Smooth muscle cell (in vitro differentiated cells): ENCODE results near the gene TMEM150B. TPM values are rescaled to one million over a fixed set of nuclear protein-coding genes. Genes with fewer than 3 reads are reported as not detected.
A peak's percentile ranks its signal among the peaks of the same experiment; 100 is the strongest.

Source experiments
- DNase-seq: peaks from one replicate; lab custom pipeline; 2025; ENCODE audit not compliant: unreplicated experiment; lab: John Stamatoyannopoulos, UW
- H2AFZ ChIP-seq: fragments of 200-600 bp; sonication (generic); 2 replicates; pipeline ENCODE4 v1.6.0; 2016; ENCODE audit warnings: antibody characterized with exemption, low read depth, mild to moderate bottlenecking
- H3F3A ChIP-seq: fragments of 200-600 bp; sonication (generic); 2 replicates; pipeline ENCODE4 v1.6.0; 2017; ENCODE audit warnings: antibody characterized with exemption, low read depth
- H3K27ac ChIP-seq: fragments of 200-600 bp; sonication (generic); 2 replicates; pipeline ENCODE4 v1.5.1; 2016; ENCODE audit warnings: low read depth, mild to moderate bottlenecking
- H3K27me3 ChIP-seq: fragments of 200-600 bp; sonication (generic); 2 replicates; pipeline ENCODE4 v1.6.1; 2016; ENCODE audit warnings: low read depth, mild to moderate bottlenecking
- H3K36me3 ChIP-seq: fragments of 200-600 bp; sonication (generic); 2 replicates; pipeline ENCODE4 v1.5.1; 2016; ENCODE audit warnings: low read depth
- H3K4me1 ChIP-seq: fragments of 200-600 bp; sonication (generic); 2 replicates; pipeline ENCODE4 v1.5.1; 2016; ENCODE audit warnings: low read depth
- H3K4me2 ChIP-seq: fragments of 200-600 bp; sonication (generic); 2 replicates; pipeline ENCODE4 v1.6.0; 2016; ENCODE audit warnings: mild to moderate bottlenecking
- H3K4me3 ChIP-seq: fragments of 200-600 bp; sonication (generic); 2 replicates; pipeline ENCODE4 v1.5.1; 2016; ENCODE audit warnings: mild to moderate bottlenecking
- H3K79me2 ChIP-seq: fragments of 200-600 bp; sonication (generic); 2 replicates; pipeline ENCODE4 v1.6.0; 2016; ENCODE audit warnings: low read depth, mild to moderate bottlenecking
- H3K9ac ChIP-seq: fragments of 200-600 bp; sonication (generic); 2 replicates; pipeline ENCODE4 v1.6.0; 2016; ENCODE audit warnings: low read depth
- H3K9me3 ChIP-seq: fragments of 200-600 bp; sonication (generic); replicated peaks from 2 replicates; pipeline ENCODE4 v1.5.1; 2016; ENCODE audit warnings: low read depth
- H4K20me1 ChIP-seq: fragments of 200-600 bp; sonication (generic); 2 replicates; pipeline ENCODE4 v1.6.0; 2016; ENCODE audit warnings: low read depth
- CTCF ChIP-seq: fragments of 200-600 bp; sonication (generic); IDR thresholded peaks from 2 replicates; pipeline ENCODE4 v1.5.1; 2017; ENCODE audit warnings: borderline replicate concordance, mild to moderate bottlenecking, antibody characterized with exemption; ENCODE audit not compliant: insufficient read depth, poor library complexity, severe bottlenecking
- WGBS: methylation state at CpG from one replicate; pipeline ENCODE4 v1.1.7; 2016; ENCODE audit warnings: low lambda C conversion rate; 5-methylcytosine and 5-hydroxymethylcytosine counted together
- polyA plus RNA-seq: library from polyadenylated mRNA; unstranded; fragments of >200 nt; fragmentation: Nextera tagmentation; extraction: Ambion mirVana; gene quantifications from 2 replicates; pipeline ENCODE4 v1.2.1, GENCODE V29; 2016
- total RNA-seq: library from RNA; depleted of rRNA; stranded (reverse); fragments of >200 nt; gene quantifications from 2 replicates; pipeline ENCODE4 v1.2.3, GENCODE V29; 2014

Gene TMEM150B
- total and polyA plus RNA-seq, 2 experiments from 2014 or later: not detected

DNA sequence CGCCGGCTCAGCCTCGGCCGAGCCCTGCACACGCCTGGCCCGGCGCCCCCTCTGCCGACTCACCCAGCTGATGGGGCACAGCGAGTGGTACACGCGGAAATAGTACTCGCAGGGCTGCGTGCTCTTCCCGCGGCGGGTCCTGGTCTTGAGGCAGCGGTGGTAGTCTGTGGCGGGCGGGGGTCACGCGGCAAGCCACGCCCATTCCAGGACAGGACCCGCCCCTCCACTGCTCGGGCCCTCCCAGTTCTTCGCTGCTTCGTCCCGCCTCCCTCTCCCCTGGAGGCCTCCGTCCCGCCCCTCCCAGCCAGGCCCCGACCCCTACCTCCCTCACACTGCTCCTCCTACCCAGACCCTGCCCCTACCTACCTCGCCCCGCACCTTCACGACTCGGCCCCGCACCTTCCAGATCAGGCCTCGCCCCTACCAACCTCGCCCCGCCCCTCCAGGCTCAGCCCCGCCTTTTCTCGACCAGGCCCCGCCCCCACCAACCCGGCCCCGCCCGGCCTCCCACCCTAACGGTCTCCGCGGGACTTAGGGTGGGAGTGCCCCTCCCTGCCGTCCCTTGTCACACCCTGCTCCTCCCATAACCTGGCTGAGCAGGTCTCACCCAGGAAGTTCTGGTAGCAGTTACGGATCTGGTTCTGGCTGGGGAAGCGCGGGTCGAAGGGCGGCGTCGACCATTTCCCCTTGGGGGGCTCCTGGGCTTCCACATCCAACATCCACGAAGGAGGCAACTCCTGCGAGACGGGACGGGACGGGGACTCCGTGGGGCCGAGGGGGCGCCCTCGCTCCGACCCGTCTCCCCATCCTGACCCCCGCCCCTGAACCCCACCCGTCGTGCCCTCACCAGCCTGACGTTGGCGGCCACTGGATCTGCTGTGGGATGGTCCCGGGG is 28.9 kb upstream of the TMEM150B start:
- no peak overlapping the region for H3K9ac ChIP-seq
- no peaks in the 10 kb centered on the region for H3K79me2 ChIP-seq
- H3K9me3 ChIP-seq: no peaks in the 10 kb centered on the region
- peak overlapping the region; percentile 91 for H3K4me2 ChIP-seq
- no peak overlapping the region for H3K27ac ChIP-seq
- no peaks in the 10 kb centered on the region for H3K36me3 ChIP-seq
- H3K27me3 ChIP-seq: peaks cover 20% of the 10 kb centered on the region
- WGBS: 3% methylated on average over 43 of the region's 72 CpGs
- peak; percentile 71 for DNase-seq
- no peaks in the 10 kb centered on the region for H3F3A ChIP-seq
- no peak for TF ChIP-seq CTCF
- H2AFZ ChIP-seq: no peak overlapping the region
- peak overlapping the region; percentile 56 for H3K4me3 ChIP-seq
- H4K20me1 ChIP-seq: no peaks in the 10 kb centered on the region
- no peaks in the 10 kb centered on the region for H3K4me1 ChIP-seq

DNA sequence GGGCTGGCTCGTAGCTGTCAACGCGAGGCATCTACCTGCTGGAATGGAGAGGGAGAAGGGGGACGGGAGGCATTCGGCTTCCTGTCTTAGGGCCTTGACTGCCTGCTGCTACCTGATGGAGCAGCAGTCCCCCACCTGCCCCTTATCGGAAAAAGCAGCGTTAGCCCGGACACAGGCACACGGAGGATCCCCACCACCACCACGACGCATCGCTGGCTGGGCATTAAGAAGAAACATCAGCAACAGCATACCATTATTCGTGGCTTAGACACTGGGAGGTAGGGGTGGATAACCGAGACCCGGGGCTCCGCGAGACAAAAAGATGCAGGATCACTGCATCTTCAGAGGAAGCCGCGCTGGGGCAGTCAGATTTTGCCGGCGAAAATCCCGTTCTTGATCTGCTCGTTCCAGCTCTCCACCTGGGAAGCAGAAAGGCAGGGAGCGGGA is 28.2 kb upstream of the TMEM150B start:
- no peak for DNase-seq
- peak overlapping the region; percentile 56 for H3K4me3 ChIP-seq
- H3K36me3 ChIP-seq: no peaks in the 10 kb centered on the region
- H3K9ac ChIP-seq: no peak overlapping the region
- H3K9me3 ChIP-seq: no peaks in the 10 kb centered on the region
- peaks cover under 1% of the 10 kb centered on the region for H3K4me1 ChIP-seq
- no peaks in the 10 kb centered on the region for H3K79me2 ChIP-seq
- peaks cover 20% of the 10 kb centered on the region for H3K27me3 ChIP-seq
- H3F3A ChIP-seq: no peaks in the 10 kb centered on the region
- TF ChIP-seq CTCF: no peak
- peak overlapping the region; percentile 91 for H3K4me2 ChIP-seq
- no peak overlapping the region for H3K27ac ChIP-seq
- WGBS: 19% methylated on average over 23 of the region's 24 CpGs
- no peak overlapping the region for H2AFZ ChIP-seq
- no peaks in the 10 kb centered on the region for H4K20me1 ChIP-seq

DNA sequence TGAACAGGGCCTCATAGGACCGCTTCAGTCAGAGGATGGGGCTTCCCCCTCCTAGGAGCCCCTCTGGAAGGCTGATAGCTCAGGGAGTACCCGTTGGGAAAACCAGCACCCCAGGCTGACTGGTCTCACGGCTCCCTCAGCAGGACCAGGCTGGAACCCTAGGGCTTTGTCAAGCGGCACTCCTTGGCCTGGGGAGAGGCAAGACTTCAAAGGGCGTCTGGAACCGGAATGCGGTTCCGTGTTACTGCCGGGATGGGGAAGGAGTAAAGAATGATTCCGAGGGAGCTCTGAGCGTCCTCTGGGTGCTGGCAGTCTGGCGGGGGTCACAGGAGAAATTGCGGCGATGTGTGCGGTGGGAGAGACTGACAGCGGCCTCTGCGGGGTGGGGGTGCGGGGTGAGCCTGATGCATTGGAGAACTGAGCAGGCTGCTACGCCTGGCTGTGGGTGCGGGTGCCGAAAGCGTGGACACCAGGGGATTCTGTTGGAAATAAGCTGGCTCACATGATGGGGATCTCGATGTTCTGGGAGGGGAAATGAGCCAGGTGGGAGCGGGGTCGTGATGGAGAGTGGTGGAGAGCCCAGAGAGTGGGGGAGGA is 27.5 kb upstream of the TMEM150B start:
- Histone ChIP-seq H3K27ac (no peak overlapping the region), H3K4me3 (no peak overlapping the region), H3F3A (no peaks in the 10 kb centered on the region), H2AFZ (no peak overlapping the region), H3K79me2 (no peaks in the 10 kb centered on the region), H3K36me3 (no peaks in the 10 kb centered on the region), H3K27me3 (peaks cover 20% of the 10 kb centered on the region), H3K9me3 (no peaks in the 10 kb centered on the region), H4K20me1 (no peaks in the 10 kb centered on the region), H3K9ac (no peak overlapping the region), H3K4me1 (peaks cover 5% of the 10 kb centered on the region), H3K4me2 (no peak overlapping the region)
- no peak for DNase-seq
- 83% methylated on average over 25 of the region's 25 CpGs for WGBS
- no peak for TF ChIP-seq CTCF
